Neural cell (in vitro differentiated cells): Measurements from ENCODE around the gene ABCC11. TPM values are rescaled to one million over a fixed set of nuclear protein-coding genes. Genes with fewer than 3 reads are reported as not detected.

Experiments used
- H2AFZ ChIP-seq: fragments of 200-600, 300-800 bp; sonication (generic), shearing (Covaris generic); 2 replicates; pipeline ENCODE4 v1.6.0; 2014; ENCODE audit warnings: low read depth, mild to moderate bottlenecking, antibody characterized with exemption, low read length, moderate library complexity
- H3F3A ChIP-seq: fragments of 200-600 bp; shearing (Covaris generic); 2 replicates; pipeline ENCODE4 v1.6.1; 2016; ENCODE audit warnings: mild to moderate bottlenecking, moderate library complexity, mixed read lengths, antibody characterized with exemption, low read length; ENCODE audit not compliant: insufficient read depth, poor library complexity, severe bottlenecking
- H3K27ac ChIP-seq: fragments of 200-600, 300-800 bp; sonication (generic), shearing (Covaris generic); 2 replicates; pipeline ENCODE4 v1.5.1; 2014; ENCODE audit warnings: mild to moderate bottlenecking, low read length, moderate library complexity
- H3K27me3 ChIP-seq: fragments of 300-800, 200-600 bp; sonication (generic), shearing (Covaris generic); 2 replicates; pipeline ENCODE4 v1.6.0; 2014; ENCODE audit warnings: mild to moderate bottlenecking, low read depth, low read length, moderate library complexity; ENCODE audit not compliant: insufficient read depth
- H3K36me3 ChIP-seq: fragments of 300-800, 200-600 bp; sonication (generic), shearing (Covaris generic); 2 replicates; pipeline ENCODE4 v1.5.1; 2014; ENCODE audit warnings: mild to moderate bottlenecking, antibody characterized with exemption, low read length, moderate library complexity; ENCODE audit not compliant: insufficient read depth
- H3K4me2 ChIP-seq: fragments of 300-800, 200-600 bp; sonication (generic), shearing (Covaris generic); 2 replicates; pipeline ENCODE4 v1.6.0; 2014; ENCODE audit warnings: mild to moderate bottlenecking, low read length
- H3K4me3 ChIP-seq: fragments of 300-800, 200-600 bp; sonication (generic), shearing (Covaris generic); 2 replicates; pipeline ENCODE4 v1.5.1; 2014; ENCODE audit warnings: mild to moderate bottlenecking, low read length, moderate library complexity
- H3K79me2 ChIP-seq: fragments of 200-600 bp; shearing (Covaris generic); replicated peaks from 2 replicates; pipeline ENCODE4 v1.6.0; 2014; ENCODE audit warnings: mild to moderate bottlenecking, low read length, moderate library complexity; ENCODE audit not compliant: insufficient read depth
- H3K9ac ChIP-seq: fragments of 300-800, 200-600 bp; sonication (generic), shearing (Covaris generic); 2 replicates; pipeline ENCODE4 v1.6.1; 2016; ENCODE audit warnings: mild to moderate bottlenecking, low read length, mixed read lengths
- H3K9me2 ChIP-seq: fragments of 200-600 bp; shearing (Covaris generic); 2 replicates; pipeline ENCODE4 v1.6.1; 2016; ENCODE audit warnings: mild to moderate bottlenecking, low read length, mixed read lengths; ENCODE audit not compliant: insufficient read depth
- H3K9me3 ChIP-seq: fragments of 200-600, 300-800 bp; sonication (generic), shearing (Covaris generic); 2 replicates; pipeline ENCODE4 v1.6.1; 2016; ENCODE audit warnings: mild to moderate bottlenecking, mixed run types, low read length, moderate library complexity, mixed read lengths
- H4K20me1 ChIP-seq: fragments of 200-600 bp; shearing (Covaris generic); 2 replicates; pipeline ENCODE4 v1.6.1; 2016; ENCODE audit warnings: mild to moderate bottlenecking, mixed run types; ENCODE audit not compliant: insufficient read depth
- EP300 ChIP-seq: fragments of 450-650 bp; conservative IDR thresholded peaks from 2 replicates; pipeline ENCODE4 v1.6.1; 2014; ENCODE audit warnings: antibody characterized with exemption, mild to moderate bottlenecking, moderate library complexity; ENCODE audit not compliant: poor library complexity, severe bottlenecking
- EZH2 ChIP-seq: fragments of 200-600, 300-800 bp; shearing (Covaris generic), sonication (generic); IDR thresholded peaks from 2 replicates; pipeline ENCODE4 v1.6.1; 2014; ENCODE audit warnings: antibody characterized with exemption, low read length, borderline replicate concordance, mild to moderate bottlenecking; ENCODE audit not compliant: insufficient read depth, poor library complexity, severe bottlenecking
- MXI1 ChIP-seq: fragments of 450-650 bp; conservative IDR thresholded peaks from 2 replicates; pipeline ENCODE4 v1.6.1; 2014; ENCODE audit warnings: antibody characterized with exemption, mild to moderate bottlenecking; ENCODE audit not compliant: poor library complexity, severe bottlenecking
- POLR2AphosphoS5 ChIP-seq: IDR thresholded peaks from 2 replicates; pipeline ENCODE4 v1.6.1; 2012
- RAD21 ChIP-seq: fragments of 450-650 bp; conservative IDR thresholded peaks from 2 replicates; pipeline ENCODE4 v1.6.1; 2014; ENCODE audit warnings: antibody characterized with exemption, mild to moderate bottlenecking, moderate library complexity
- REST ChIP-seq: IDR thresholded peaks from 2 replicates; pipeline ENCODE4 v1.6.1; 2012; ENCODE audit warnings: borderline replicate concordance
- SMC3 ChIP-seq: fragments of 450-650 bp; conservative IDR thresholded peaks from 2 replicates; pipeline ENCODE4 v1.6.1; 2014; ENCODE audit warnings: antibody characterized with exemption, mild to moderate bottlenecking, moderate library complexity; ENCODE audit not compliant: poor library complexity
- TAF1 ChIP-seq: IDR thresholded peaks from 2 replicates; pipeline ENCODE4 v1.6.1; 2012; ENCODE audit warnings: low read depth
- polyA plus RNA-seq: library from polyadenylated mRNA; depleted of rRNA; stranded (reverse); fragments of >200 nt; gene quantifications from 2 replicates; pipeline ENCODE4 v1.2.3, GENCODE V29; 2014
- TF ChIP-seq, protein P1 (sequence below): fragments of 450-650 bp; IDR thresholded peaks from 2 replicates; pipeline ENCODE4 v1.5.1; 2014; ENCODE audit warnings: antibody characterized with exemption, mild to moderate bottlenecking, moderate library complexity; ENCODE audit not compliant: poor library complexity, severe bottlenecking

Gene ABCC11
- polyA plus RNA-seq, 1 donor from 2014 or later, result 0.14 TPM

DNA sequence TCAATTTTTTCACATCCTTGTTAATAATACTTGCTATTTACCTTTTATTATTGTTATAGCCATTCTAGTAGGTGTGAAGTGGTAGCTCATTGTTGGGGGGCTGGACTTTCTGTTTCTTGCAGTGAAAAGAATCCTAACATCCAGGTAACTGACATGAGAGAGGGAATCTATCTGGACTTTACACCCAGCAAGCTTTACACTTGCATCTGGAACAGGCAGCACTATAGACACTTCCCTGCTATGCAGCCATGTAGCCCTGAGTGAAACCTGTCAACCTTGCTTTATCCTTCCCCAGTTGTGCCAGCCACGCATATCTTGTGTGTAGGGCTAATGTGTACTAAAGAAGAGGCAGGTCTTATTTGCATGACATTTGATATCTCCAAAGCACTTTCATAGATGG is 74.7 kb downstream of the ABCC11 start:
- H3K27ac ChIP-seq, result no peak overlapping the region
- H3K4me2 ChIP-seq, result no peak overlapping the region
- no peaks in the 10 kb centered on the region for H3K79me2 ChIP-seq
- no peak for TF ChIP-seq REST
- no peak for TF ChIP-seq EZH2
- no peak for TF ChIP-seq MXI1
- no peak for TF ChIP-seq POLR2AphosphoS5
- no peak for TF ChIP-seq TAF1
- TF ChIP-seq, protein P1, sequence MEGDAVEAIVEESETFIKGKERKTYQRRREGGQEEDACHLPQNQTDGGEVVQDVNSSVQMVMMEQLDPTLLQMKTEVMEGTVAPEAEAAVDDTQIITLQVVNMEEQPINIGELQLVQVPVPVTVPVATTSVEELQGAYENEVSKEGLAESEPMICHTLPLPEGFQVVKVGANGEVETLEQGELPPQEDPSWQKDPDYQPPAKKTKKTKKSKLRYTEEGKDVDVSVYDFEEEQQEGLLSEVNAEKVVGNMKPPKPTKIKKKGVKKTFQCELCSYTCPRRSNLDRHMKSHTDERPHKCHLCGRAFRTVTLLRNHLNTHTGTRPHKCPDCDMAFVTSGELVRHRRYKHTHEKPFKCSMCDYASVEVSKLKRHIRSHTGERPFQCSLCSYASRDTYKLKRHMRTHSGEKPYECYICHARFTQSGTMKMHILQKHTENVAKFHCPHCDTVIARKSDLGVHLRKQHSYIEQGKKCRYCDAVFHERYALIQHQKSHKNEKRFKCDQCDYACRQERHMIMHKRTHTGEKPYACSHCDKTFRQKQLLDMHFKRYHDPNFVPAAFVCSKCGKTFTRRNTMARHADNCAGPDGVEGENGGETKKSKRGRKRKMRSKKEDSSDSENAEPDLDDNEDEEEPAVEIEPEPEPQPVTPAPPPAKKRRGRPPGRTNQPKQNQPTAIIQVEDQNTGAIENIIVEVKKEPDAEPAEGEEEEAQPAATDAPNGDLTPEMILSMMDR, result no peak
- no peak for TF ChIP-seq RAD21
- no peak for TF ChIP-seq EP300
- TF ChIP-seq SMC3, result no peak
- H2AFZ ChIP-seq, result no peak overlapping the region
- no peaks in the 10 kb centered on the region for H3F3A ChIP-seq
- no peaks in the 10 kb centered on the region for H3K36me3 ChIP-seq
- no peaks in the 10 kb centered on the region for H3K27me3 ChIP-seq
- no peaks in the 10 kb centered on the region for H4K20me1 ChIP-seq
- no peak overlapping the region for H3K9ac ChIP-seq
- no peak overlapping the region for H3K4me3 ChIP-seq
- no peaks in the 10 kb centered on the region for H3K9me2 ChIP-seq
- no peaks in the 10 kb centered on the region for H3K9me3 ChIP-seq

DNA sequence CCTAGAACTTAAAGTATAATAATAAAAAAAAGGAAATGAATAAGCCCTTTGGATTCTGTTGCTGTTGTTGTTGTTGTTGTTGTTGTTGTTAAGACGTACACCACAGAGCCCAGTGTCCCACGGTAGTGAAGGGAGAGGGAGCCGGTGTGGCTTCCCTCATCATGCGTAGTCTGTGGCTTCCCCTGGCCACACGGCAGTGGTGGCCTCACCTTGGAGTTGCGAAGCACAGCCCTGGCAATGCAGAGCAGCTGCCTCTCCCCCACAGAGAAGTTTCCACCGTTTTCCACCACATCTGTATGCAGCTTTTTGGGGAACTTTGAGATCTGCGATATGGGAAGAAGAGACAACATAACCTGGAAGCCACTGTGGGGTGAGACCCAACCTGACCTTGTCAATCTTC is 77.4 kb downstream of the ABCC11 start:
- no peaks in the 10 kb centered on the region for H3K9me3 ChIP-seq
- H3K27ac ChIP-seq, result no peak overlapping the region
- H3K36me3 ChIP-seq, result no peaks in the 10 kb centered on the region
- H3F3A ChIP-seq, result no peaks in the 10 kb centered on the region
- no peaks in the 10 kb centered on the region for H3K79me2 ChIP-seq
- no peaks in the 10 kb centered on the region for H3K9me2 ChIP-seq
- H3K4me3 ChIP-seq, result no peak overlapping the region
- H3K27me3 ChIP-seq, result no peaks in the 10 kb centered on the region
- H3K9ac ChIP-seq, result no peak overlapping the region
- TF ChIP-seq REST, result no peak
- TF ChIP-seq MXI1, result no peak
- no peak for TF ChIP-seq EP300
- TF ChIP-seq SMC3, result no peak
- TF ChIP-seq EZH2, result no peak
- no peak for TF ChIP-seq RAD21
- no peak overlapping the region for H2AFZ ChIP-seq
- H3K4me2 ChIP-seq, result no peak overlapping the region
- H4K20me1 ChIP-seq, result no peaks in the 10 kb centered on the region
